Caki2 (cell line): Measurements from ENCODE around the gene SDK1. TPM values are rescaled to one million over a fixed set of nuclear protein-coding genes. Genes with fewer than 3 reads are reported as not detected.
"Not testable (repeated sequence)": the region's sequence is repeated elsewhere in the genome, so short reads cannot be mapped to it uniquely, and the experiment has no call there.

Experiments
- DNase-seq: peaks from one replicate; pipeline ENCODE4 v3.0.0-alpha.2; 2015; ENCODE audit warnings: low read depth
- in situ Hi-C: cut with HindIII; loops from 2 replicates; pipeline ENCODE4 v1.10.0; 2016; ENCODE audit warnings: low sequenced_read_pairs, low pct_unique_long_range_greater_than_20kb, mixed read lengths
- total RNA-seq: library from RNA; depleted of rRNA; stranded (reverse); fragments of >200 nt; shearing (Covaris generic); gene quantifications from 2 replicates; pipeline ENCODE4 v1.2.3, GENCODE V29; 2014; ENCODE audit warnings: low replicate concordance

SDK1 gene
- total RNA-seq, 1 experiment from 2014 or later = 9.1 TPM

GRCh38 chr7:3923307-3923918 lies 622.4 kb downstream of the SDK1 start:
- DNase-seq = no peak
- in situ Hi-C loops = no loop called here

- no peak for DNase-seq
These were observed 623.2 kb downstream of the SDK1 start for GRCh38 chr7:3924277-3924676.

GRCh38 chr7:3927446-3928110 lies 626.5 kb downstream of the SDK1 start:
- in situ Hi-C loops = no loop called here
- DNase-seq = no peak

More at GRCh38 chr7:3924277-3924676, 623.2 kb downstream of the SDK1 start:
- in situ Hi-C loops = no loop called here

GRCh38 chr7:3928727-3929515 lies 627.9 kb downstream of the SDK1 start:
- in situ Hi-C loops = no loop called here
- DNase-seq = no peak

- in situ Hi-C loops = no loop called here
- DNase-seq = no peak
These were observed 630.8 kb downstream of the SDK1 start for GRCh38 chr7:3931843-3932242.

- no peak for DNase-seq
- in situ Hi-C loops = no loop called here
These were observed 636.1 kb downstream of the SDK1 start for GRCh38 chr7:3937146-3937545.

- in situ Hi-C loops = no loop called here
These were observed 636.6 kb downstream of the SDK1 start for GRCh38 chr7:3937605-3938004.

GRCh38 chr7:3941706-3942105 lies 640.7 kb downstream of the SDK1 start:
- DNase-seq = peak; percentile 74
- in situ Hi-C loops = not testable (repeated sequence)

More at GRCh38 chr7:3937605-3938004, 636.6 kb downstream of the SDK1 start:
- DNase-seq = no peak

- in situ Hi-C loops = no loop called here
- peak; percentile 14 for DNase-seq
These were observed 641.2 kb downstream of the SDK1 start for GRCh38 chr7:3942276-3942675.

- in situ Hi-C loops = no loop called here
- DNase-seq = peak; percentile 94
These were observed 642.0 kb downstream of the SDK1 start for GRCh38 chr7:3942816-3943745.

- in situ Hi-C loops = no loop called here
- DNase-seq = peak; percentile 82
These were observed 642.9 kb downstream of the SDK1 start for GRCh38 chr7:3943779-3944520.

- in situ Hi-C loops = no loop called here
These were observed 648.2 kb downstream of the SDK1 start for GRCh38 chr7:3949242-3949640.

GRCh38 chr7:3950249-3950648 lies 649.2 kb downstream of the SDK1 start:
- in situ Hi-C loops = no loop called here
- DNase-seq = no peak

More at GRCh38 chr7:3949242-3949640, 648.2 kb downstream of the SDK1 start:
- DNase-seq = no peak

GRCh38 chr7:3951316-3952055 lies 650.4 kb downstream of the SDK1 start:
- in situ Hi-C loops = no loop called here
- DNase-seq = no peak

GRCh38 chr7:3953133-3953532 lies 652.1 kb downstream of the SDK1 start:
- in situ Hi-C loops = no loop called here

GRCh38 chr7:3953946-3954345 lies 652.9 kb downstream of the SDK1 start:
- in situ Hi-C loops = no loop called here
- DNase-seq = no peak

More at GRCh38 chr7:3953133-3953532, 652.1 kb downstream of the SDK1 start:
- DNase-seq = no peak

GRCh38 chr7:3955026-3955425 lies 654.0 kb downstream of the SDK1 start:
- no peak for DNase-seq
- in situ Hi-C loops = no loop called here
